Measurements from ENCODE around the gene NUAK2.
"Not testable (repeated sequence)": the region's sequence is repeated elsewhere in the genome, so short reads cannot be mapped to it uniquely, and the experiment has no call there.

The NUAK2 gene

DNA sequence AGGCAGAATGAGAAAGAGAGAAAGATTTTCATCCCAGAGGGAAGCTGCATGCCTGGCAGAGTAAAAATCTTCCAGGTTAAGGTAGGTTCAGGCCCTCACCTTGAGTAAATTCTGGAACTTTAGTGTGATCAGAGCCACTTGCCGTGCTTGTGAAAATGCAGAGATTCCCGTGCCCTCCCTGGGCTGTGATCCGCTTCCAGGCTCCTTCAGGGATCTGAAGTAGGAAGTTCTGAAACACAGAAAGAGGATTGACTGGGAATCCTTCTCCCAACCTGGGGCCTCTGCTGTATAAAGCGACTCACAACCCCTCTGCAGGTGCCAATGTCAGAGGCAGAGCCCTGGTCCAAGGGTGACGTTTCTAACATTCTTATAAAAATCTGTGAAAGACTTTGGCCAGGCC lies 26.6 kb downstream of the NUAK2 start:
- no peak for DNase-seq

- no peak for DNase-seq
These were observed 27.2 kb downstream of the NUAK2 start for GRCh38 chr1:205294175-205294917.

DNA sequence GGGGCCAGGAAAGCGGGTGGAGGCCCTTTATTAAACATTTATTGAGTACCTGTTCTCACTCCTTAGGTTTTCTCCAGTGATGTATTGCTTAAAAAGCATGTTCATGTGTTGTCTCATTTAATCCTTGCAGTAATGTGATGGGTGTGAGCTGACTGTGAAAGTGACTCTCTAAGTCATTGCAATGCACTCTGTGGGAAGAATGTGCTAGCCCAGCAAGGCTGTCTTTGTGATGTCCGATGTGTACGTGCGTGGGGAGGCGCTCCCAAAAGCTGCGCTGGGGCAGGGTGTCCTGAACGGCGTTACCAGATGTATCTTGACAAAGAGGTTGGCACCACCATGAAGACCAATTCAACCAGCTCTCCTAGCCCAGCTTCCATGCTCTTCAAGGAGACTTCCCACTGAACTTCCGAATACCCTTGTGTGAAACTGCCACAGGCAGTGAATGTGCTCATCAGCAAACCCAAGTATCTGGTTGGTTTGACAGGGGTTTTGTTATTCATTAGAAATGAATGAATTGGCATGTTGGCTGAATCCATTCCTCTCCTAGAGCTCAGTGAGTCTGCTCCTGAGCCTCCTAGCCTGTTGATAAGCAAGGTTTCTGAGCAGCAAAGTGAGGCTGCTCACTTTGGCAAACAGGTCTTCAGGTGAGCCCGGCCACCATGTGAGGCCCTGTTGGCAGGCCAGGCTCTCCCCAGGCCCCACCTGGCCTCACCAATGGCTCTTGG lies 28.0 kb downstream of the NUAK2 start:
- DNase-seq: no peak

- no peak for DNase-seq
These were observed 29.9 kb downstream of the NUAK2 start for GRCh38 chr1:205291596-205291995.

GRCh38 chr1:205287767-205288559 lies 33.6 kb downstream of the NUAK2 start:
- DNase-seq: peak; percentile 93

DNA sequence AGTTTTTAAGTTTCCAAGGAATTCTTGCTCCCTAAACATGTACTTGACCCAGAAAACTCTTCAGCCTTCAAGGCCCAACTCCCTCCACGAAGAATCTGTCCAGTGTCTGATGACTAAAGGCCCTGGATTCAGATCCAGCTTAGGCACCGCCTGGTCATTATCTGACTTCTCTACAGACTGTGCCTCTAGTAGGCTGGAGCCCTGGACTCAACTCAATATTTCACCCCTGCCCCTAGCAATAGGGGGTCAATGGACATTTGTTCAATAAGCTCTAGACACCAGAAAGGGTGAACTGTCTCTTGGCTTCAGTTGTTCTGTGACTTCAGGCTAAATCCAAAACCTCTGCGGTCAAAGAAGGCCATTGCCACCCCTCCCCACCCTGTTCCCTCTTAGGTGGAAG lies 34.5 kb downstream of the NUAK2 start:
- DNase-seq: no peak

DNA sequence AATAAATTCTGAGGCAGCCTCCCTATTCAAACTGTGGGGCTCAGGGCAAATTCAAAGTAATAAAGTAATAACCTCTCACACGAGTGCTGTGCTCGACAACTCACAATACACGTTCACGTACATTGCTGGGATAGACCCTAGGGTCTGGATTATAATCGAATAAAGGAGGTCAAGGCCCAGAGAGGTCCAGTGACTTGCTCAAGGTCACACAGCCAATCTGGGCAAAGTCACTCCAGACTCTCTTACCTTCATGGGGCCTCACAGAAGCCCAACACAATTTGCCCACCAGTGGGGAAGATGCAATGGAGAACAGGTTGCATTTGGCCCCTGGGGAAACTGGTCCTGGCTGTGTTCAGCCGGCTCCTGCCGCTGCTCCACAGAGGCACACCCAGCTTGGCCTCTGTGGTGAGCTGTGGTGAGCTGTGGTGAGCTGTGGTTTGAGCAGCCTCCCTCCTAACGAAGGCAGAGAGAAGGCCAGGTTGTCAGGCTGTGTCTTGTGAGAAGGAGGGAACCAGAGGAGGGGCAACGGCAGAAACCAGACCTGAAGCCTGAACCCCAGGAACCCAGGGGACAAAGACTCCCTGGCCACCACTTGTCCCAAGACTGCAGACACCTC lies 35.1 kb downstream of the NUAK2 start:
- peak; percentile 74 for DNase-seq

DNA sequence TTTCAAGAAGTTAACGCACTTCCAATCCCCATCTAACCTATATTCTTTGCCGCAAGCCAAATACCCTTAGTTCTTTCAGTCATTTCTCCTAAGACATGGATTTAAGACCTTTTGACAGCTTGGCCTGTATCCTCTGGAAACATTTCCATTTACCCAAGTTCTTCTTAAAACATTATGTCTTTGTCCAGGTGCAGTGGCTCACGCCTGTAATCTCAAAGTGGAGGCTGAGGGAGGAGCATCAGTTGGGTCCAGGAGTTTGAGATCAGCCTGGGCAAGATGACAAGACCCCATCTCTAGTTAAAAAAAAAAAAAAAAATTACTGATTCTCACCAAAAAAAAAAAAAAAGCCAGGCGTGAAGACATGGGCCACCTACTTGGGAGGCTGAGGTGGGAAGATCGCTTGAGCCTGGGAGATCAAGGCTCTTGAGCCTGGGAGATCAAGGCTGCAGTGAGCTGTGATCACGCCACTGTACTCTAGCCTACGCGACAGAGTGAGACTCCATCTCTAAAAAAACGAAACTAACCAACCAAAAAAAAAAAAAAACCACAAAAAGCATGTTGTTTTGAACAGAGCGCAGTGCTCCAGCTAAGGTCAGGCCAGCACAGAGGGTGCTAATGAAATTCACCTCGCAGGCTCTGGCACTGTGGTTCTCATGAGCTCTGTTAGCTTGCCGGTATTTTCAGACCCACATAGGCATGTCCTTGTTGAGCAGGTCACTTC lies 36.0 kb downstream of the NUAK2 start:
- peak; percentile 72 for DNase-seq

DNA sequence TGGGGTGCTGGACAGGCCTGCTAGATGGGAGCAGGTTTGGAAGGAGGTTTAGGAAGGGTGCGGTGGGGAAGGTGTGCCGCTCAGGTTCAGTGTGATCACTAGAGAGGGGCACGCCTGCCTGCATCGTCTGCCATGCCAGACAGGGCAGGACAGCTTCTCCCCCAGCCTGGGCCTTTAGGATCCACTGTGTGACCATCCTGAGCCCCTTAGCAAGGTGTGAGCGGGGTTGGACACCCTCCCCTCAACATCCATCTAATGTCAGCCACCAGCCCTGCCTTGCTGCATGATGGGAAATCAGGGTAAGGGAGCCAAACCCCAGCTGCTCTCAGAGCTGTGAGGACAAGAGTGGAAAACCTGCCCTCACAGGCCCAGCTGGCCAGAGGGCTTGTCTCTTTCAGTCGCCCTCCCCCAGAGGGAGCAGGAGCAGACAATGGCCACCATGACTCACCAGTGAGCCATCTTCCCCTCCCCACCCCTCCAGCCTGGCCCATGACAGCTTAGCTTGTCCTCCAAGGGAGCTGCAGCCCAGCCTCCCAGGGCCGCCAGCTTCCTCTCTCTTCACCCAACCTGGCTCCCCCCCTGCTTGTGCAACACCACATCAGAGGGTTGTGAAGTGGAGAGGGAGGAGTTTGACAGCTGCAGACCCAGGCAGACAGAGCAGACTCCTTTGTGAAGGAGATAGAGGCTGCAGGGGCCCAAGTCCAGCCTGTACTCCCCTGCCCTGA lies 37.0 kb downstream of the NUAK2 start:
- peak; percentile 92 for DNase-seq

GRCh38 chr1:205283270-205284147 lies 38.0 kb downstream of the NUAK2 start:
- DNase-seq: no peak

- not testable (repeated sequence) for DNase-seq
These were observed 40.7 kb downstream of the NUAK2 start for GRCh38 chr1:205280666-205281395.

- no peak for DNase-seq
These were observed 41.6 kb downstream of the NUAK2 start for GRCh38 chr1:205279986-205280385.

DNA sequence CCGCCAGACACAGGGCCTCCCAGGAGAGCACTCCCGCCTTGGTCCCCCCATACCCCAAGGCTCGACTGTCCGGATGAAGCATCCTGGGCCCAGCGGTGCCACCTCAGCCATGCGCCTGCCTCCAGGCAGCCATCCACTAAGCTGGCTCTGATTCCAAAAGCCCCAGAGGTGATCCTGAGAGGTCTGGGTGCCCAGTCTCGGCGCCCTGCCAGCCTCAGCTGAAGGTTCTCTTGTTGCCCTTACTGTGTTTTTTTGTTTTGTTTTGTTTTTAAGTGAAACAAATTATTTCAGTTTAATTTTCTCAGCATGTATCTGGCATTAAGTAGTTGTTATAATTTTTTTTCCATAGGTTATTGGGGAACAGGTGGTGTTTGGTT lies 44.9 kb downstream of the NUAK2 start:
- no peak for DNase-seq

GRCh38 chr1:205275916-205276688 lies 45.4 kb downstream of the NUAK2 start:
- DNase-seq: no peak

DNA sequence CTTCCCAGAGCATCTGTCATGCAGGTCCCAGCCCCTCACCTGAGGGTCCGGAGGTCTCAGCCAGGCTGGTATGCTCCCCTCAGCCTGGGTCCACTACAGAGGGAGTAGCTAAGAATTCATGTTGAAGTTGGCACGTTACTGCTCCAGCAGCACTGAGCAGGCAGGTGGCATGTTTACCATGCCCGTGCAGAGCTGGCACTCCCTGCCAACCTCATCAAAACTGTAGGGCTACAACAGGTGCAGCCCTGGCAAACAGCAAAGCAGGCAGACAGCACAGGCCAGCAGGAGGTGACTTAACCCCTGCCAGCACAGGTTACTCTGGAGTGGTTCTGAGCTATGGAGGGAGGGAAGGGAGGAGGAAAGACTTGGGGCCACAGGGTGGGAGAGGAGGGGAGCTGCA lies 46.4 kb downstream of the NUAK2 start:
- DNase-seq: peak; percentile 44

- DNase-seq: no peak
These were observed 47.4 kb downstream of the NUAK2 start for GRCh38 chr1:205274041-205274691.

DNA sequence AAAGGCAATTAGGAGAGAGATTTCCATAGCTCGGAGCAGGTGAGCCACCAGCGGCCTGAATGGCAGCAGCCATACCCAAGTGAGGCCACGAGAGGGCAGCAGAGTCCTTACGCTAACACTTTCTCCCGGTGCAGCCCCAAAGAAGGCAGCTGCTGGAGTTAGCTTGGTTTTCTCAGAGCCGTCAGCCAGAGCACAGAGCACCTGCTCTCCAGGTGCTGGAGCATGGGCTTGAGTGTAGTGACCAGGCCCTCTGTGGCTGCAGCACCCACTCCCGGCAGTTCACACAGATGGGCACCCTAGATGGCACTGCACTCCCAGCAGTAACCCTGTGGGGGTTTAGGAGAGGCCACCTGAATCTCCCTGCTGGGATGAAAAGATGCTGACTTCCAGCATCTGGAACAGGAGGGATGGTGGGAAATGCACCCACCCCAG lies 48.0 kb downstream of the NUAK2 start:
- DNase-seq: peak; percentile 79

- no peak for DNase-seq
These were observed 49.0 kb downstream of the NUAK2 start for GRCh38 chr1:205272536-205272935.

DNA sequence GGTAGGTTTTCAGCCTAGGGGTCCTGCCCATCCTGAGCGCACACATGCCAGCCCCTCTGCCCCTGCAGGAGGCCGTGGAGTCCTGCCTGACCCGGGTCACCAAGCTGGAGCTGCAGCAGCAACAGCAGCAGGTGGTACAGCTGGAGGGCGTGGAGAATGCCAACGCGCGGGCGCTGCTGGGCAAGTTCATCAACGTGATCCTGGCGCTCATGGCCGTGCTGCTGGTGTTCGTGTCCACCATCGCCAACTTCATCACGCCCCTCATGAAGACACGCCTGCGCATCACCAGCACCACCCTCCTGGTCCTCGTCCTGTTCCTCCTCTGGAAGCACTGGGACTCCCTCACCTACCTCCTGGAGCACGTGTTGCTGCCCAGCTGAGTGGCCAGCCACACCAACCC lies 49.8 kb downstream of the NUAK2 start:
- no peak for DNase-seq

Measured in central memory CD4-positive, alpha-beta T cell (primary cell).